GM19035 (cell line): ENCODE results near the gene ZNF670.
"Not testable (repeated sequence)": the region's sequence is repeated elsewhere in the genome, so short reads cannot be mapped to it uniquely, and the experiment has no call there.

Source experiments
- ATAC-seq: cut with Tn5 transposase; IDR thresholded peaks from one replicate; pipeline ENCODE4 v1.9.1; 2021; ENCODE audit not compliant: unreplicated experiment

The ZNF670 gene

GRCh38 chr1:247047260-247047659 is 31.4 kb downstream of the ZNF670 start:
- no peak for ATAC-seq

DNA sequence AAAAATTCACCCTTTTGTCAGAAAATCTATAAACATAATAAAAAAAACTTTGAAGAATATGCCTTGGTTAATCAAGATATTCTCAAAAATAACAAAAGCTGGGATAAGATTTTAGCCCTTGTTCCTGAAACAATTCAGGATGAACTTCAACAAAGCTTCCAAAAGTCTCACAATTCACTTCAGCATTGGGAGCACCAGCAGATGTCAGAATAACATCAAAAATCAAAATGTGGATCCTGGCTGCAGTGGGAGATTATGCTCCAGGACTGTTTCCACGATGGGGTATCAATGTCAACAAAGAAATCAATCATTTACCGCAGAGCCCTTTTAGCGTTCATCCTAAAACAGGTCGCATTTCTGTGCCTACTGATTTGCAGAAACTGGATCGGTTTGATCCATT is 35.2 kb downstream of the ZNF670 start:
- no peak for ATAC-seq

DNA sequence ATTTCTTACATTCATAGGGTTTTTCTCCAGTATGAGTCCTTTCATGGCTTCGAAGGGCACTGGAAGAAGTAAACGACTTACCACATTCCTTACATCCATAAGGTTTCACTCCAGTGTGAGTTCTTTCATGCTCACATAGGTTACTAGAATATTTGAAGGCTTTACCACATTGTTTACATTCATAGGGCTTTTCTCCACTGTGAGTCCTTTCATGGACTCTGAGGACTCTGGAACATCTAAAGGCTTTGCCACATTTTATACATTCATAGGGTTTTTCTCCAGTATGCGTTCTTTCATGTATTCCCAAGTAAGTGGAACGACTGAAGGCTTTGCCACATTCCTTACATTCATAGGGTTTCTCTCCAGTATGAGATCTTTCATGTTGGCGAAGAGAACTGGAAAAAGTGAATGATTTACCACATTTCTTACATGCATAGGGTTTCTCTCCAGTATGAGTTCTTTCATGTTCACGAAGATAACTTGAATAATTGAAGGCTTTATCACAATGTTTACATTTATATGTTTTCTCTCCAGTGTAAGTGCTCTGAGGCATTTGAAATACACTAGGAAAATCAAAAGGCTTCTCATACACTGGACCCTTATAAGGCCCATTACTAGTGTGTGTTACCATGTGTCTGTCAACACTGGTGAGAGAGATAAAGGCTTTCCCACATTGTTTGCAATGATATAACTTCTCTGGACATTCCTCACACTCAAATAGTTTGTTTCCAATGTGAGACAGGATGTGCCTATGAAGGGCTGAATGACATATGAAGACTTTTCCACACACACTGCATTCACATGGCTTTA is 40.9 kb downstream of the ZNF670 start:
- no peak for ATAC-seq

- ATAC-seq, result not testable (repeated sequence)
Measured at GRCh38 chr1:247032306-247032705, 46.3 kb downstream of the ZNF670 start.
